MM.1S (cell line): ENCODE results near the gene LIME1.
A peak's percentile ranks its signal among the peaks of the same experiment; 100 is the strongest.

ENCODE experiments used
- CTCF ChIP-seq: fragments of 300-600 bp; sonication (generic); IDR thresholded peaks from 2 replicates; pipeline ENCODE4 v1.5.1; 2016; ENCODE audit warnings: antibody characterized with exemption, low read length, mixed read lengths
- EZH2 ChIP-seq: fragments of 300-600 bp; sonication (generic); optimal IDR thresholded peaks from 2 replicates; pipeline ENCODE3; 2017; ENCODE audit warnings: low read depth, mild to moderate bottlenecking, antibody characterized with exemption, low read length, mixed read lengths

GRCh38 chr20:63782051-63782471, 45.6 kb downstream of the LIME1 start:
- peak; percentile 11; the same call in 1 of the 2 replicates for TF ChIP-seq CTCF
- TF ChIP-seq EZH2 = no peak
